ENCODE results near the gene COL18A1. TPM values are rescaled to one million over a fixed set of nuclear protein-coding genes. Genes with fewer than 3 reads are reported as not detected.

Gene COL18A1
- total and polyA plus RNA-seq, 3 donors from 2014 or later, result 53.2 to 165 (median 111) TPM

- Histone ChIP-seq H3K27ac (no peak overlapping the region), H3K9me3 (no peaks in the 10 kb centered on the region), H3K4me3 (no peak overlapping the region), H3K4me1 (no peaks in the 10 kb centered on the region), H3K36me3 (ENCODE audit: low read depth, missing control alignments) (no peaks in the 10 kb centered on the region), H3K27me3 (no peaks in the 10 kb centered on the region)
- no peak for DNase-seq
- intact Hi-C loops (cut with DNase I; ENCODE audit: low total_unique reads), result no loop called here
- WGBS, 2 donors, result 81 to 86% methylated on average over 9 to 12 of the region's 14 CpGs
- no peak for TF ChIP-seq POLR2A (IDR thresholded peaks at IDR 0.05)
- TF ChIP-seq, protein P1, sequence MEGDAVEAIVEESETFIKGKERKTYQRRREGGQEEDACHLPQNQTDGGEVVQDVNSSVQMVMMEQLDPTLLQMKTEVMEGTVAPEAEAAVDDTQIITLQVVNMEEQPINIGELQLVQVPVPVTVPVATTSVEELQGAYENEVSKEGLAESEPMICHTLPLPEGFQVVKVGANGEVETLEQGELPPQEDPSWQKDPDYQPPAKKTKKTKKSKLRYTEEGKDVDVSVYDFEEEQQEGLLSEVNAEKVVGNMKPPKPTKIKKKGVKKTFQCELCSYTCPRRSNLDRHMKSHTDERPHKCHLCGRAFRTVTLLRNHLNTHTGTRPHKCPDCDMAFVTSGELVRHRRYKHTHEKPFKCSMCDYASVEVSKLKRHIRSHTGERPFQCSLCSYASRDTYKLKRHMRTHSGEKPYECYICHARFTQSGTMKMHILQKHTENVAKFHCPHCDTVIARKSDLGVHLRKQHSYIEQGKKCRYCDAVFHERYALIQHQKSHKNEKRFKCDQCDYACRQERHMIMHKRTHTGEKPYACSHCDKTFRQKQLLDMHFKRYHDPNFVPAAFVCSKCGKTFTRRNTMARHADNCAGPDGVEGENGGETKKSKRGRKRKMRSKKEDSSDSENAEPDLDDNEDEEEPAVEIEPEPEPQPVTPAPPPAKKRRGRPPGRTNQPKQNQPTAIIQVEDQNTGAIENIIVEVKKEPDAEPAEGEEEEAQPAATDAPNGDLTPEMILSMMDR (IDR thresholded peaks at IDR 0.05), result no peak
Measured at GRCh38 chr21:45516671-45517151, 111.7 kb downstream of the COL18A1 start.

GRCh38 chr21:45517249-45518065 is 112.5 kb downstream of the COL18A1 start:
- no peak for TF ChIP-seq POLR2A (IDR thresholded peaks at IDR 0.05)
- TF ChIP-seq, protein P1 (IDR thresholded peaks at IDR 0.05), result no peak
- intact Hi-C loops (cut with DNase I; ENCODE audit: low total_unique reads), result no loop called here
- no peak for DNase-seq
- H3K4me3 ChIP-seq, result no peak overlapping the region
- no peaks in the 10 kb centered on the region for H3K4me1 ChIP-seq
- H3K27me3 ChIP-seq, result no peaks in the 10 kb centered on the region
- H3K27ac ChIP-seq, result no peak overlapping the region
- H3K9me3 ChIP-seq, result no peaks in the 10 kb centered on the region
- 95 to 96% methylated on average over 12 to 15 of the region's 15 CpGs for WGBS, 2 donors
- no peaks in the 10 kb centered on the region for H3K36me3 ChIP-seq (ENCODE audit: low read depth, missing control alignments)

- DNase-seq, result no peak
- Histone ChIP-seq H3K4me3 (no peak overlapping the region), H3K4me1 (no peaks in the 10 kb centered on the region), H3K27me3 (no peaks in the 10 kb centered on the region), H3K27ac (no peak overlapping the region), H3K36me3 (ENCODE audit: low read depth, missing control alignments) (no peaks in the 10 kb centered on the region), H3K9me3 (no peaks in the 10 kb centered on the region)
- intact Hi-C loops (cut with DNase I; ENCODE audit: low total_unique reads), result no loop called here
- 83 to 92% methylated on average over 2 of the region's 2 CpGs for WGBS, 2 donors
- TF ChIP-seq POLR2A (IDR thresholded peaks at IDR 0.05), result no peak
- TF ChIP-seq, protein P1 (IDR thresholded peaks at IDR 0.05), result no peak
Measured at GRCh38 chr21:45518742-45519141, 113.8 kb downstream of the COL18A1 start.

DNA sequence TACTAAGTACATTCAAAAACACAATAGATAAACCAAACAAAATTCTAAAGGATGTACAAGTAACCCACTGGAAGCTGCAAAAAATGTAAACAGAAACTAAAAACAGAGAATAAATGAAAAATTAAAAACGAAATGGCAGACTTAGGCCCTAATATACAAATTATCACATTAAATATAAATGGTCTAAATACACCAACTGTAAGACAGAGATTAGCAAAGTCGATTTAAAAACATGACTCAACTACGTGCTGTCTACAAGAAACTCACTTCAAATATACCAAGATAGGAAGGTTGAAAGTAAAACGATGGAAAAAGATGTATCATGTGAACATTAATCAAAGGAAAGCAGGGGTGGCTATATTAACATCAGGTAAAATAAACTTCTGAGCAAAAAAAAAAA is 114.2 kb downstream of the COL18A1 start:
- Histone ChIP-seq H3K9me3 (no peaks in the 10 kb centered on the region), H3K27ac (no peak overlapping the region), H3K36me3 (ENCODE audit: low read depth, missing control alignments) (no peaks in the 10 kb centered on the region), H3K4me1 (no peaks in the 10 kb centered on the region), H3K27me3 (no peaks in the 10 kb centered on the region), H3K4me3 (no peak overlapping the region)
- DNase-seq, result no peak
- WGBS, 2 donors, result 92 to 93% methylated on average over 4 of the region's 4 CpGs
- TF ChIP-seq, protein P1 (IDR thresholded peaks at IDR 0.05), result no peak
- no peak for TF ChIP-seq POLR2A (IDR thresholded peaks at IDR 0.05)
- intact Hi-C loops (cut with DNase I; ENCODE audit: low total_unique reads), result no loop called here

DNA sequence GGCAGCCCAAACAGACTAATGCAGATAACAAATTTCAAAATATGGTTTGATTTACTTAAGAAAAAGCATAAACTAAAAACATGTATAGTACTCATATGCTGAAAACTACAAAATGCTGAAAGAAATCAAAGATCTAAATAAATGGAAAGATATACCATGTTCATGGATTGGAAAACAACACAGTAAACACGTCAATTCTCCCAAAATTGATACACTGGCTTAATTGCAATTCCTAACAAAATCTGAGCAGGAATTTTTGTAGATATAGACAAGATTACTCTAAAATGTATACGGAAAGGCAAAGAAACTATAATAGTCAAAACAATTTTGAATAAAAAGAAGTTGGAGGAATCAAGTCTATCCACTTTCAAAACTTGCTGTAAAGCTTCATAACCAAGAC is 116.3 kb downstream of the COL18A1 start:
- 98 to 100% methylated on average over 2 of the region's 2 CpGs for WGBS, 2 donors
- Histone ChIP-seq H3K9me3 (no peaks in the 10 kb centered on the region), H3K4me3 (no peak overlapping the region), H3K4me1 (peaks cover 10% of the 10 kb centered on the region), H3K27me3 (no peaks in the 10 kb centered on the region), H3K27ac (no peak overlapping the region), H3K36me3 (ENCODE audit: low read depth, missing control alignments) (no peaks in the 10 kb centered on the region)
- intact Hi-C loops (cut with DNase I; ENCODE audit: low total_unique reads), result no loop called here
- no peak for DNase-seq
- TF ChIP-seq POLR2A (IDR thresholded peaks at IDR 0.05), result no peak
- TF ChIP-seq, protein P1 (IDR thresholded peaks at IDR 0.05), result no peak
